Activated naive CD8-positive, alpha-beta T cell (primary cell): ENCODE measurements around the gene FUBP3.

ENCODE experiments used
- H3K27ac Mint-ChIP-seq: one replicate; pipeline ENCODE4 v1.8.0; 2021; ENCODE audit warnings: mixed read lengths
- H3K27me3 Mint-ChIP-seq: one replicate; pipeline ENCODE4 v1.8.0; 2021; ENCODE audit warnings: mixed read lengths
- H3K36me3 Mint-ChIP-seq: one replicate; pipeline ENCODE4 v1.8.0; 2021; ENCODE audit warnings: mixed read lengths
- H3K4me1 Mint-ChIP-seq: one replicate; pipeline ENCODE4 v1.8.0; 2021; ENCODE audit warnings: low read depth, mixed read lengths
- H3K4me3 Mint-ChIP-seq: one replicate; pipeline ENCODE4 v1.8.0; 2021; ENCODE audit warnings: mild to moderate bottlenecking, mixed read lengths
- H3K9me3 Mint-ChIP-seq: one replicate; pipeline ENCODE4 v1.8.0; 2021; ENCODE audit warnings: low read depth, mixed read lengths

Gene FUBP3

DNA sequence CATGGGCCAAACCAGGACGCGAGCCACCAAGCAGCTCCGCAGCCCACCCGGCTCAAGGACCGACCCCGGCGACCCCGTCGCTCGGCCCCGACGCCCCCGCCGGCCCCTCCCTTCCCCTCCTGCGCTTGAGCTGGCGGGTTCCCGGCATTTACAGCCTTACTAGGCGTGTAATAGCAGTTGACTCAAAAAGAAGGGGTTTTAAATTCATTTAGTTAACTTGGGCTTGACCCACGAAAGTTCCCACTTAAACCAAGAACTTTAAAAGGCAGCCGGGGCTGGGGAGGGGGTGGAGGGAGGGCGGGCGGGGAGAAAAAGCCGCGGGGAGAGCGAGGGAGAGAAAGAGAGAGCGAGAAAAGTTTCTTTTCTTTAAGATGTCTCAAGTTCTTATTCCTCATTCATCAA is 85.7 kb downstream of the FUBP3 start:
- Mint-ChIP-seq H3K4me1 (peaks cover 27% of the 10 kb centered on the region), H3K4me3 (peak overlapping the region; percentile 56), H3K27ac (no peak overlapping the region), H3K36me3 (no peaks in the 10 kb centered on the region), H3K9me3 (no peaks in the 10 kb centered on the region), H3K27me3 (peaks cover 16% of the 10 kb centered on the region)

DNA sequence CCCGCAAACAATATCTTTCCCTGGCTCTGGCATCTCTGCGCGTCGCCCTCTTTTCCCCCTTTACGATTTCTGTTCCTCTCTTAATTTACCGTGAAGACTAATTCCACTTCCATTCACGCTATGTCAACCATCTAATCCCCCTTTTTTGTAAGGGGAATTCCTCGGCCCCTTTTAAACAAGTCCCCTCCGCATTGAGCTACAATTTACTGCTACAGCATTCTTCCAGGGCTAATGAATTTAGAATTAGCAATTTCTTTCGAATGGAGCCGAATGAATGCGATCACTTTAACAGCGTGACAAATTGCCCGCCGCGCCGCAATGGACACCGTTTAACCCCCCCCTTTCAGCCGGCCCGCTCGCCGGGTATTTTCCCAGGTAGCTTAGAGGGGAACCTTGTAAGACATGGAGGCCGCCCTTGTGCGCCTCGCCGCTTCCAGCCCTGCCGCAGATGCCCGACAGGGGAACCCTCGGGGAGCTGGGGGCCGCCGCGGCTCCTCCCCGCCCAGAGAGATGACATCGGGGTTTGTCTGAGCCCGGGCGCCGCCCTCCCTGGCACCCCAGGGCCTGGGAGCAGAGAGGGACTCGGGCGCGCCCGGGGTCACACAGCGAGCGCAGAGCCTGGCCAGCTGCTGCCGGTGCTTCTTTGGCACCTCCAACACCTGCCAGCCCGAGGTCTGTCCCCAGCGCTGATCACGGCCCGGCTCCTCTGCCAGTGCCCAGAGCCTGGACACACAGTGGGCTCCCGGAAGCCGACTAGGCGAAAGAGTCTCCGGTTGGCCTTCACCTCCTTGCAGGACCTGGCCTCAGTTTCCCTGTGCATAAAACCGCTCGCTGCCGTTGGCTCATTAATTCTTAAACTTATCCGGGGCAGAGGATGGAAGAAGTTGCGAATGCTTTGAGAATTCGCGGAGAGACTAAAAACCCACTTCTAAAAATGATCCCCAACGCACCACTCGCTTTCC is 86.3 kb downstream of the FUBP3 start:
- no peak overlapping the region for H3K27ac Mint-ChIP-seq
- H3K9me3 Mint-ChIP-seq = no peaks in the 10 kb centered on the region
- H3K36me3 Mint-ChIP-seq = no peaks in the 10 kb centered on the region
- peak overlapping the region; percentile 56 for H3K4me3 Mint-ChIP-seq
- H3K27me3 Mint-ChIP-seq = peaks cover 16% of the 10 kb centered on the region
- H3K4me1 Mint-ChIP-seq = peaks cover 25% of the 10 kb centered on the region

DNA sequence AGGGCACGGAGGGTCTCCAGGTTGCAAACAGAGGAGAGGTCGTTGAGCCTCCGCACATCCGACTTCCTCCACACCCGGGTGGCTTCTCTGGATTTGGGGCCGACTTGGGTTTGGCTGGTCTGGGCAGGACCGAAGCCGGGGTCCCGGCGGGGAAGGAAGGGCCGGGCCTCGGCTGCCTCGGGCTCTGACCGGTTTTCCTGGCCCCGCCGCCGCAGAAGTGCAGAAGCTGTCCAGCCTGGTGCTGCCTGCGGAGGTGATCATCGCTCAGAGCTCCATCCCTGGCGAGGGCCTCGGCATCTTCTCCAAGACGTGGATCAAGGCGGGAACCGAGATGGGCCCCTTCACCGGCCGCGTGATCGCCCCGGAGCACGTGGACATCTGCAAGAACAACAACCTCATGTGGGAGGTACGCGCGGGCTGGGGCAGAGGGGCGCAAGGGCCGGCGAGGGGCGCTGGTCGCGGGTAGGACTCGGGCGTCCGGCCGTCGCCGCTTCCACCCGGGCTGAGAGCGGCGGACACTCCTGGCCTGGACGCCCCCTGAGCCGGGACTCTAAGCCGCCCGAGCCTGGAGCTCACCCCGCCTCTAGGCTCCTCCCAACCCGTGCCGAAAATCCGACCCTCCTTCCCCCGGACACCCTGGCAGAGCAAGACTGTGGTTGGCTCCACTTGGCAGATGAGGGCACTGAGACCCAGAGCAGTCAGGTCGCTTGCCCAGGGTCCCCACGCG is 87.2 kb downstream of the FUBP3 start:
- peaks cover 16% of the 10 kb centered on the region for H3K27me3 Mint-ChIP-seq
- H3K4me3 Mint-ChIP-seq = no peak overlapping the region
- H3K36me3 Mint-ChIP-seq = no peaks in the 10 kb centered on the region
- no peak overlapping the region for H3K27ac Mint-ChIP-seq
- H3K4me1 Mint-ChIP-seq = peaks cover 25% of the 10 kb centered on the region
- H3K9me3 Mint-ChIP-seq = no peaks in the 10 kb centered on the region

DNA sequence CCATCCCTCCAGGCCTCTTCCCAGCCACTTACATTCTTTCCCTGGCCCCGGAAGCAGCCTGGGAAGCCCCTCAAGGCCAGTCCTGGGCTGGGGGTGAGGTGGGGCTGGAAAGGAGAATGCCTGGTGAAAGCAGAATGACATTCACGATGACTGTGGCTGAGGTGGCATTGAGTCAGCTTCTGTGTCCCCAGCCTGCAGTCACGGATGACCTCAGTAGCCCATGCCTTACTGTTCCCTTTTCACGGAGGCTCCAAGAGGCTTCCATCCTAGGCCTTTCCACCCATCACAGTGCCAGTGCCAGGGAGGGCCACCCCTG is 87.7 kb downstream of the FUBP3 start:
- Mint-ChIP-seq H3K4me1 (peaks cover 20% of the 10 kb centered on the region), H3K36me3 (no peaks in the 10 kb centered on the region), H3K27ac (no peak overlapping the region), H3K27me3 (peaks cover 16% of the 10 kb centered on the region), H3K4me3 (no peak overlapping the region), H3K9me3 (no peaks in the 10 kb centered on the region)

DNA sequence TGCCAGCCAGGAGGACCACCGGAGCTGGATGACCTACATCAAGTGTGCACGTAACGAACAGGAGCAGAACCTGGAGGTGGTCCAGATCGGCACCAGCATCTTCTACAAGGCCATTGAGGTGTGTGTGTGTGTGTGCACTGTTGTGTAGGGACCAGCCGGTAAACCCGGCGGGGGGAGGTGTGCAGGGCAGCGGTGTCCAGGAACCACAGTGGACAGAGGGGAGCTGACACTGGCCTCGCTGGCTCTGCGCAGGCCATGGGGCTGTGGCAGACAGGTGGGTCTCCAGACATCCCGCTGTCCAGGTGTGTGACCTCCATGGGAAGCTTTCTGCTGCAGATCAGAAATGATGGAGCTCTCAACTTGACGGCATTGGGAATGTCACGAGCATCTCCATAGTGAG is 88.8 kb downstream of the FUBP3 start:
- peaks cover 14% of the 10 kb centered on the region for H3K27me3 Mint-ChIP-seq
- no peak overlapping the region for H3K4me3 Mint-ChIP-seq
- H3K27ac Mint-ChIP-seq = no peak overlapping the region
- no peaks in the 10 kb centered on the region for H3K9me3 Mint-ChIP-seq
- H3K36me3 Mint-ChIP-seq = no peaks in the 10 kb centered on the region
- H3K4me1 Mint-ChIP-seq = peaks cover 10% of the 10 kb centered on the region

DNA sequence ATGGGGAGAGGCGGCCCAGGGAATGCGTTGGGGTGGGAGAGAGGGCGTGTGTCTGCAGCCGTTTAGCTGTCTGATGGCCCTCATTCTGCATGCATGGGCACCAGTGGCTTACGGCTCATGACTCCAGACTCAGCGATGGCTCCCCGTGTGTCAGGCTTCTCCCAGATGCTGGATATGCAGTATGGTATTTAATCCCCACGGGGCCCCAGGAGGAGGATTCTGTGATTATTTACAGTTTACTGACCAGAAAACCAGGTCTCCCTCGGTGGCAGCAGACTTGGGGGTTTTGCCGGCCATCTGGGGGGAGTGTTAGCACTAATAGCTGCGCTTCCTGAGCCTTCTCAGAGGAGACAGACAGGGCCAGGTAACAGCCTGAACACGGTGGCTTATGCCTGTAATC is 89.3 kb downstream of the FUBP3 start:
- H3K4me3 Mint-ChIP-seq = no peak overlapping the region
- H3K27me3 Mint-ChIP-seq = peaks cover 14% of the 10 kb centered on the region
- peaks cover 8% of the 10 kb centered on the region for H3K4me1 Mint-ChIP-seq
- no peaks in the 10 kb centered on the region for H3K9me3 Mint-ChIP-seq
- H3K36me3 Mint-ChIP-seq = no peaks in the 10 kb centered on the region
- H3K27ac Mint-ChIP-seq = no peak overlapping the region

DNA sequence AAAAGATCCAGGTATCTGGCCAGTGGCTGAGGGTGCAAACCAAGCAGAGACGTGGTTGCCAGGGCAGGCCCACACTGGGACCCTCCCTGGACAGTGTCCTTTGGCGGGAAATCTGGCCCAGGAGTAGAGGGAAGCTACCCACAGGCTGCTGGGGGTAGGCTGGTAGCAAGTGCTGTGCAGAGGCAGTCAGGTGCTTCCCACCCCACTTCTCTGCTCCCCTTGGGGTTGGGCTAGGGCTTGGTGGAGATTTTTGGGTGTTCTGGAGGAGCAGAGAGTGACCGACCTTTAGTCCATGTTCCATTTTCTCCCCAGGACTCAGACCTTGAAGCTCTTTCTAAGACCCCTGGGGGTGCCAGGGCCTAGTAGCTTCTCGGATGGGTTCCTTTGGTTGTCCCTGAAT is 90.6 kb downstream of the FUBP3 start:
- H3K27me3 Mint-ChIP-seq = peaks cover 14% of the 10 kb centered on the region
- H3K36me3 Mint-ChIP-seq = no peaks in the 10 kb centered on the region
- H3K9me3 Mint-ChIP-seq = no peaks in the 10 kb centered on the region
- no peak overlapping the region for H3K27ac Mint-ChIP-seq
- peaks cover 4% of the 10 kb centered on the region for H3K4me1 Mint-ChIP-seq
- H3K4me3 Mint-ChIP-seq = no peak overlapping the region

DNA sequence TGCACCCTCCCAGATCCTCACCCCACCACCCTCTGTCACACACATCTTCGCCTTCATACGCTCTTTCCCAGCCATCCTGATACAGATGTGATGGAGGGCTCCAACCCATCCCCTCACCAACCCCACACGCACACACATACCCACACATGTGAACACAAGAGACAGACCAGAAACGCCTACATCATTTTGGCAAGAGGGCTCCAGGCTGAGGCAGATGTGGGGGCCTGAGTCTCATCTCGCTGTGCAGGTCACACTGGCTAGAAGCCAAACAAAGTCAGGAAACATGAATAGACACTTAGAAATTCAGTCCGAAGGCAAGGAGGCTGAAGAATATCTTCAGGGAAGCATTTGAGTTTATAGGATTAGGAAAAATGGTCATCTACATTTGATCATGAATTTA is 91.3 kb downstream of the FUBP3 start:
- no peaks in the 10 kb centered on the region for H3K9me3 Mint-ChIP-seq
- H3K36me3 Mint-ChIP-seq = no peaks in the 10 kb centered on the region
- H3K4me3 Mint-ChIP-seq = no peak overlapping the region
- H3K27me3 Mint-ChIP-seq = peaks cover 10% of the 10 kb centered on the region
- peaks cover under 1% of the 10 kb centered on the region for H3K4me1 Mint-ChIP-seq
- H3K27ac Mint-ChIP-seq = no peak overlapping the region

DNA sequence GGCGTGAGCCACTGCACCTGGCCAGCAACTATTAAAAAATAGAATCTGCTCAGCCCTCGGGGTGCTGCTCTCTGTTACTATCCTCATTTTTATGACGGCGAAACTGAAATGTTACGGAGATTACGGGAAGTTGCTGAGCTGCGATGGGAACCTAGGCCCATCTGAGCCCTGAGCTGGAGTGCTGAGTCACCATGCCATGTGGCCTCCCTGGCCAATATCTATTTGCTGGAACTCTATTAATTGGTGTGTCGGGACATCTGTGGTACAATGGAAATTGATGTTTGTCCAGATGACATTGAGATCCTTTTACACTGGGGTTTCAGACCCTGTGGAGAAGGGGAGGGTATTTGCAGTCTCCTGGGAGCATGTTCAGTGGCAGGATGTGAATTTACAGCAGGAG is 93.1 kb downstream of the FUBP3 start:
- H3K4me1 Mint-ChIP-seq = no peaks in the 10 kb centered on the region
- peaks cover 5% of the 10 kb centered on the region for H3K27me3 Mint-ChIP-seq
- H3K27ac Mint-ChIP-seq = no peak overlapping the region
- no peaks in the 10 kb centered on the region for H3K9me3 Mint-ChIP-seq
- H3K4me3 Mint-ChIP-seq = no peak overlapping the region
- no peaks in the 10 kb centered on the region for H3K36me3 Mint-ChIP-seq

DNA sequence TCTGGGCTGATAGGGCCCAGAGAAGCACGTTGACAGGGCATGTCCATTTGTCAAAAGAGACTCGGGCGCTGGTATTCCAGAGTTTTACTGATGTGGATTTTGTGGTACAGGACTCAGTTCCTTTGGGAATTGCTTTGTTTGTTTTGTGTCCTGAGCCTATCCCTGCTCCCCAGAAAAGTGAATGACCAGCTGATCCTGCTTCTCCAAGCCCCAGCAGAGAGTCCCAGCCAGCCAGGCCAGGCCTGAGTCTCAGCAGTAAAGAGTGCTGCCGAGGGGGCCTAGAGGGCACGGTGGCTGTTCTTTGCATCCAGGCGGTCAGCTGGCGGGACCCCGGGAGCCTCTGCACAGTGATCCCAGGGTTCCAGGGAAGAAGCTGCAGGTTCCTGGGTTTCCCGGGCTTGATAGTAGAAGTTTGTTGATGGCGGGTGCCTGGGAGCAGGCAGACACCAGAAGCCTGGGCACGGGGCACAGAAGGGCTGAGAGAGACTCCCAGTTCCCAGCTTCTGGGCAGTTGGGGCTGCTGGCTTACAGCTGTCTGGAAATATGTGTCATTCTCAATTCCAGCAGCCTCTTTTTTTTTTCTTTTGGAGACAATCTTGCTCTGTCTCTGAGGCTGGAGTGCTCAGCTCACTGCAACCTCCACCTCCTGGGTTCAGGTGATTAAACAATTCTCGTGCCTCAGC is 93.7 kb downstream of the FUBP3 start:
- Mint-ChIP-seq H3K4me3 (no peak overlapping the region), H3K4me1 (no peaks in the 10 kb centered on the region), H3K36me3 (no peaks in the 10 kb centered on the region), H3K9me3 (no peaks in the 10 kb centered on the region), H3K27me3 (peaks cover 4% of the 10 kb centered on the region), H3K27ac (no peak overlapping the region)

DNA sequence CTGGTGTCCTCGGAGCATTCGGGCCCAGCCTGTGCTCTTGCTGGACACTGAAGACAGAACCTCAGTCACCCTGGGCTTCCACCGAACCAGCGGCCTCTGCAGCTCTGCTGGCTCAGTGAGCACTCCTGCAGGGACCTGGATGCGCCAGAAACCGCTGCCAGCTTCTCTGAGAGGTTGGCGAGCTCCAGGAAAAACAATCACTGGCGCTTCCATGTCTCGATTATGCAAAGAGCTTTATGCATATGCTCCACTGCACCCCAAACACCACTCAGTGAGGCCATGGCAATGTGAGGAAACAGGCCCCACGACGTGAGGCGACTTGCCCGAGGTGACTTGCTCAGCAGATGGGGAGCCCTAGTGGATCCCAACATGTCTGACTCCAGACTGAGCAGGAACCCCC is 96.0 kb downstream of the FUBP3 start:
- Mint-ChIP-seq H3K4me1 (no peaks in the 10 kb centered on the region), H3K36me3 (no peaks in the 10 kb centered on the region), H3K9me3 (no peaks in the 10 kb centered on the region), H3K27ac (no peak overlapping the region), H3K27me3 (no peaks in the 10 kb centered on the region), H3K4me3 (no peak overlapping the region)

DNA sequence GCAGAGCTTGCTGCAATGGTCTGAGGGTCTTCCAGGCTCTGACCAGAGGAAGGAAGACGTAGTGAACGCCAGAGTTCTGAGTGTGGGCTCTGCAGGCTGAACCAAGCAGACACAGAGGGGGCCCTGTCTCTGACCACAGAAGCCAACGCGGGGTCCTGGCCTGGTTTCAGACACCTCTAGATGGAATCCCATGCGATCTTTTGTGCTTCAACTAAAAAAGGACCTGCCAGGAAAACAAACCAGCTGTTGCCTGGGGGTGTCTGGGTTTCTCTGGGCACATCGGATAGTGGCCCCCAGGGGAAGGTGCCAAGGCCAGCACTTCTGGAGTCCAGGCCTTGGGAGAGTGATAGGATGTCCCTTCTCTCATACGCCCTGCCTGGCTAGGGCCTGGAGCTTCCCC is 97.9 kb downstream of the FUBP3 start:
- no peak overlapping the region for H3K4me3 Mint-ChIP-seq
- H3K9me3 Mint-ChIP-seq = no peaks in the 10 kb centered on the region
- H3K36me3 Mint-ChIP-seq = no peaks in the 10 kb centered on the region
- H3K27ac Mint-ChIP-seq = no peak overlapping the region
- H3K4me1 Mint-ChIP-seq = peaks cover 2% of the 10 kb centered on the region
- H3K27me3 Mint-ChIP-seq = no peaks in the 10 kb centered on the region

DNA sequence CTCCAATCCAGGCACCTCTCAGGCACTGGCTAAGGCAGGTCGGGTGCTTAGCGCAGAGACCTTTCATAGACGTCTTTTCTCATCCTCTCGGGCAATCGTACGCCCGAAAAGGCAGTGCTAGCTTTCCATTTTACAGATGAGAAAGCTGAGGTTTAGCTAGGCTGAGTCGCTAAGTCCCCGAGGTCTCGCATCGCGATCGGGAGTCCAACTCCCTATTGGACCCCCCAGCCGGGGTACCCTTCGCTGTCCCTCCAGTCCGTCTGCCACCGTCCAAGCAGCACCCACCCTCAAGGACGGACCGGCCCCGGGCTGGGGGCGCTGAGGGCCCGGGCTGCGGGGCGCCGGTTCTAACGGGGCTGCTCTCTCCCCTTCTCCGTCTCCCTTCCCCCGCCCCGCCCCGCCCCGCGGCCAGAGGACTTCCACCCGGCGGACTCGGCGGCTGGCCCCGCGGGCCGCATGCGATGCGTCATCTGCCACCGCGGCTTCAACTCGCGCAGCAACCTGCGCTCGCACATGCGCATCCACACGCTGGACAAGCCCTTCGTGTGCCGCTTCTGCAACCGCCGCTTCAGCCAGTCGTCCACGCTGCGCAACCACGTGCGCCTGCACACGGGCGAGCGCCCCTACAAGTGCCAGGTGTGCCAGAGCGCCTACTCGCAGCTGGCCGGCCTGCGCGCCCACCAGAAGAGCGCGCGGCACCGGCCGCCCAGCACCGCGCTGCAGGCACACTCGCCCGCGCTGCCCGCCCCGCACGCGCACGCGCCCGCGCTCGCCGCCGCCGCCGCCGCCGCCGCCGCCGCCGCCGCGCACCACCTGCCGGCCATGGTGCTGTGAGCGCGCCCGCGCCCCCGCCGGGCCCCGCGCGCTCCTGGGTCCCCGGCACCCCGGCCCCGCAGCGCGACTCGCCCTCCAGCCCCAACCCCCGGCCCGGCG is 101.7 kb downstream of the FUBP3 start:
- peak overlapping the region; percentile 35 for H3K4me3 Mint-ChIP-seq
- no peaks in the 10 kb centered on the region for H3K27me3 Mint-ChIP-seq
- no peak overlapping the region for H3K27ac Mint-ChIP-seq
- peaks cover 5% of the 10 kb centered on the region for H3K4me1 Mint-ChIP-seq
- H3K36me3 Mint-ChIP-seq = no peaks in the 10 kb centered on the region
- H3K9me3 Mint-ChIP-seq = no peaks in the 10 kb centered on the region

DNA sequence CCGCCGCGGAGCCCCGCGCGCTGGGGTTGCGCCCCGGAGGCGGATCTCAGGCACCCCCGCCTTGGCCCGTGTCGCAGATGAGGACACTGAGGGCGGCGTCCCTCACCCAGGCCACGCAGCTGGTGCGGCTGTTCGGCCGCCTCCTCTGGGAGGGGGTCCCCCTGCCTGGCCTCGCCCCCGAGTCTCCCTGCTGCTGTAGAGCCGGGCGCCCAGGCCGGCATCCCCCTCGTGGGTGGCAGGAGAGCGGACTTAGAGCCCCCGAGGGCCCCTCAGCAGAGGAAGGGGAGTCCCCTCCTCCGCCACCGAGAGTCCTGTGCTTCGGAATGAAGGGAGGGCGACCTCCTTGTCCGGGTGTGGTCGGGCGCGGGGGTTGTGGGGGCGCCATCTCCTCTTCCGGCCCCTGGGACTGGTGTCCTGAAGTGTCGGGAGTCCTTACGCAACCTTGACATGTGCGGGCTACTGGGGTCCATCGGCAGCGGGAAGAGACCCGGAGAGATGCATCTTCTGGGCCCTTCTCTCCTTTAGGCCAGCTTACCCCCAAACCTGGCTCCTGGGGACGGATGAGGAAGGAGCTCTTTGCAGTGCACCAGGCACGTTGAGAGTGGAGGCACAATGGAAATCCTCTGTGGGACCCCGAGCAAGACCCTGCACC is 102.5 kb downstream of the FUBP3 start:
- Mint-ChIP-seq H3K27me3 (no peaks in the 10 kb centered on the region), H3K36me3 (no peaks in the 10 kb centered on the region), H3K9me3 (no peaks in the 10 kb centered on the region), H3K4me1 (peaks cover 5% of the 10 kb centered on the region), H3K4me3 (peak overlapping the region; percentile 95), H3K27ac (no peak overlapping the region)
